ENCODE data around the gene MPV17L2. TPM values are rescaled to one million over a fixed set of nuclear protein-coding genes. Genes with fewer than 3 reads are reported as not detected.

MPV17L2 gene
- total and polyA plus RNA-seq, 7 experiments from 2014 or later, result 4.8 to 15.5 (median 7.0) TPM

GRCh38 chr19:18245297-18245696 is 52.3 kb downstream of the MPV17L2 start:
- H3K4me3 ChIP-seq (ENCODE audit: low read length), result no peak overlapping the region
- DNase-seq (no peak), ATAC-seq (no peak)
- ChIA-PET CTCF (interaction anchor here (1.2 kb wide), 1 partner anchor 165 kb away, joined by 6 read pairs; no protein-coding TSS in a partner anchor), POLR2A (no interaction called here)
- no peaks in the 10 kb centered on the region for H3K9me3 ChIP-seq (ENCODE audit: control insufficient read depth in 2 of 3, low read length in 3 of 3)
- Mint-ChIP-seq H3K27me3 (peaks cover 0 to 4% (median 0%) of the 10 kb centered on the region in 5 donors), H3K36me3 (no peaks in the 10 kb centered on the region), H3K27ac (no peak overlapping the region), H3K4me3 (no peak overlapping the region), H3K4me1 (peaks cover 0 to 1% (median 0%) of the 10 kb centered on the region in 7 donors), H3K9me3 (no peaks in the 10 kb centered on the region)
- H3K36me3 ChIP-seq (ENCODE audit: control insufficient read depth in 2 of 3, insufficient read depth in 3 of 3, low read length in 3 of 3), result no peaks in the 10 kb centered on the region
- H3K27me3 ChIP-seq (ENCODE audit: control insufficient read depth in 2 of 2, insufficient read depth in 2 of 2, low read length in 2 of 2), result no peaks in the 10 kb centered on the region
- no peak overlapping the region for H3K27ac ChIP-seq (ENCODE audit: low read depth, low read length)
- H3K4me1 ChIP-seq (ENCODE audit: control insufficient read depth in 2 of 2, insufficient read depth in 2 of 2, low read length in 2 of 2), result no peaks in the 10 kb centered on the region
- intact Hi-C loops (cut with micrococcal nuclease), result no loop called here

Other genes starting within 250 kb of the MPV17L2 start
- gene KCNN1, start 226.1 kb upstream of the MPV17L2 start, total RNA-seq, result under 1 TPM in 1 of 5 experiments, not detected in 4; 0.05 TPM
- gene KCNN1, start 226.1 kb upstream of the MPV17L2 start, polyA plus RNA-seq, result not detected
- 100 to 1,000 TPM in 4 of 5 experiments, 10 to 100 TPM in 1; 77.2 to 237 (median 152) TPM for gene ARRDC2, start 185.0 kb upstream of the MPV17L2 start, total RNA-seq
- gene ARRDC2, start 185.0 kb upstream of the MPV17L2 start, polyA plus RNA-seq, result 10 to 100 TPM; 31.8 to 60.1 TPM
- 100 to 1,000 TPM in 1 of 5 experiments, 10 to 100 TPM in 4; 17.7 to 110 (median 25.0) TPM for gene IL12RB1, start 106.3 kb upstream of the MPV17L2 start, total RNA-seq
- gene IL12RB1, start 106.3 kb upstream of the MPV17L2 start, polyA plus RNA-seq, result 10 to 100 TPM; 17.6 to 24.1 TPM
- gene MAST3, start 95.4 kb upstream of the MPV17L2 start, total RNA-seq, result 10 to 100 TPM; 36.0 to 58.7 (median 50.6) TPM
- 10 to 100 TPM; 10.2 to 20.3 TPM for gene MAST3, start 95.4 kb upstream of the MPV17L2 start, polyA plus RNA-seq
- 10 to 100 TPM; 12.3 to 24.6 (median 16.4) TPM for gene PIK3R2, start 40.1 kb upstream of the MPV17L2 start, total RNA-seq
- gene PIK3R2, start 40.1 kb upstream of the MPV17L2 start, polyA plus RNA-seq, result 1 to 10 TPM; 2.2 to 5.1 TPM
- gene IFI30, start 19.4 kb upstream of the MPV17L2 start, total RNA-seq, result 100 to 1,000 TPM in 2 of 5 experiments, 10 to 100 TPM in 3; 51.3 to 514 (median 59.5) TPM
- gene IFI30, start 19.4 kb upstream of the MPV17L2 start, polyA plus RNA-seq, result 1 to 10 TPM; 6.7 to 7.6 TPM
- 10 to 100 TPM in 2 of 5 experiments, 1 to 10 TPM in 3; 5.7 to 16.7 (median 8.8) TPM for gene RAB3A, start 10.8 kb downstream of the MPV17L2 start, total RNA-seq
- gene RAB3A, start 10.8 kb downstream of the MPV17L2 start, polyA plus RNA-seq, result 1 to 10 TPM; 1.9 to 3.3 TPM
- gene PDE4C, start 33.2 kb downstream of the MPV17L2 start, total RNA-seq, result not detected
- not detected for gene PDE4C, start 33.2 kb downstream of the MPV17L2 start, polyA plus RNA-seq
- gene IQCN, start 81.2 kb downstream of the MPV17L2 start, total RNA-seq, result 10 to 100 TPM in 2 of 5 experiments, 1 to 10 TPM in 3; 4.7 to 28.3 (median 9.1) TPM
- under 1 TPM; 0.19 to 0.24 TPM for gene IQCN, start 81.2 kb downstream of the MPV17L2 start, polyA plus RNA-seq
- gene JUND, start 88.4 kb downstream of the MPV17L2 start, total RNA-seq, result 1,000 to 10,000 TPM in 2 of 5 experiments, 100 to 1,000 TPM in 3; 196 to 1,360 (median 279) TPM
- gene JUND, start 88.4 kb downstream of the MPV17L2 start, polyA plus RNA-seq, result 10 to 100 TPM; 29.0 to 67.3 TPM
- 100 to 1,000 TPM in 1 of 5 experiments, 10 to 100 TPM in 4; 45.3 to 131 (median 56.2) TPM for gene LSM4, start 129.9 kb downstream of the MPV17L2 start, total RNA-seq
- gene LSM4, start 129.9 kb downstream of the MPV17L2 start, polyA plus RNA-seq, result 100 to 1,000 TPM; 123 to 163 TPM
- gene PGPEP1, start 147.4 kb downstream of the MPV17L2 start, total RNA-seq, result 10 to 100 TPM; 26.6 to 57.1 (median 43.8) TPM
- 10 to 100 TPM in 1 of 2 donors, 1 to 10 TPM in 1; 9.4 to 11.1 TPM for gene PGPEP1, start 147.4 kb downstream of the MPV17L2 start, polyA plus RNA-seq
- gene GDF15, start 192.9 kb downstream of the MPV17L2 start, total RNA-seq, result under 1 TPM in 4 of 5 experiments, not detected in 1; 0.32 to 0.73 (median 0.58) TPM
- not detected for gene GDF15, start 192.9 kb downstream of the MPV17L2 start, polyA plus RNA-seq
- gene LRRC25, start 204.4 kb downstream of the MPV17L2 start, total RNA-seq, result 10 to 100 TPM in 1 of 5 experiments, 1 to 10 TPM in 2, under 1 TPM in 2; 0.15 to 68.6 (median 1.2) TPM
- under 1 TPM; 0.20 to 0.44 TPM for gene LRRC25, start 204.4 kb downstream of the MPV17L2 start, polyA plus RNA-seq
- gene SSBP4, start 226.2 kb downstream of the MPV17L2 start, total RNA-seq, result 100 to 1,000 TPM in 1 of 5 experiments, 10 to 100 TPM in 4; 27.0 to 185 (median 40.7) TPM
- gene SSBP4, start 226.2 kb downstream of the MPV17L2 start, polyA plus RNA-seq, result 10 to 100 TPM; 33.5 to 42.8 TPM
- 10 to 100 TPM in 4 of 5 experiments, 1 to 10 TPM in 1; 9.5 to 42.5 (median 42.0) TPM for gene ISYNA1, start 244.9 kb downstream of the MPV17L2 start, total RNA-seq
- 10 to 100 TPM; 21.9 to 29.0 TPM for gene ISYNA1, start 244.9 kb downstream of the MPV17L2 start, polyA plus RNA-seq